Left cardiac atrium (tissue), 4 donors: ENCODE measurements around the gene PLA2G6. TPM values are rescaled to one million over a fixed set of nuclear protein-coding genes. Genes with fewer than 3 reads are reported as not detected.
A peak's percentile ranks its signal among the peaks of the same experiment; 100 is the strongest.
"Not testable (repeated sequence)": the region's sequence is repeated elsewhere in the genome, so short reads cannot be mapped to it uniquely, and the experiment has no call there.

ENCODE experiments used
- ATAC-seq, 2 donors: fragments of 200-7000 bp; cut with Tn5 transposase; one replicate each; pipeline ENCODE4 v1.9.1; 2020; ENCODE audit warnings: mild to moderate bottlenecking in 2 of 2, moderate library complexity in 2 of 2
- DNase-seq: peaks from one replicate; pipeline ENCODE4 v3.0.0-alpha.2; 2020
- intact Hi-C, 2 donors: fragments of 100-400 bp; cut with DNase I; formaldehyde crosslinking; loops; one replicate each; pipeline versions ENCODE4 v1.14.1 to v1.15.1; 2022 to 2023
- total RNA-seq, 2 donors: library from RNA; stranded (reverse); fragmentation: NEBNext Ultra II Directional; extraction: Animal tissue kit (Norgen Biotek cat#: 25700); gene quantifications; one replicate each; pipeline ENCODE4 v1.2.1, GENCODE V29; 2021
- donor health status: DM: no; HTN: yes; CAD: no.
- donor health status: DM: no; HTN: yes; CAD: no; lungs with severe emphysema.
- donor health status: DM: yes; HTN: yes; CAD: no.
- donor health status: Dilated cardiomyopathy.

PLA2G6 gene
- total RNA-seq, 2 donors from 2014 or later, result 14.3 to 21.1 TPM

DNA sequence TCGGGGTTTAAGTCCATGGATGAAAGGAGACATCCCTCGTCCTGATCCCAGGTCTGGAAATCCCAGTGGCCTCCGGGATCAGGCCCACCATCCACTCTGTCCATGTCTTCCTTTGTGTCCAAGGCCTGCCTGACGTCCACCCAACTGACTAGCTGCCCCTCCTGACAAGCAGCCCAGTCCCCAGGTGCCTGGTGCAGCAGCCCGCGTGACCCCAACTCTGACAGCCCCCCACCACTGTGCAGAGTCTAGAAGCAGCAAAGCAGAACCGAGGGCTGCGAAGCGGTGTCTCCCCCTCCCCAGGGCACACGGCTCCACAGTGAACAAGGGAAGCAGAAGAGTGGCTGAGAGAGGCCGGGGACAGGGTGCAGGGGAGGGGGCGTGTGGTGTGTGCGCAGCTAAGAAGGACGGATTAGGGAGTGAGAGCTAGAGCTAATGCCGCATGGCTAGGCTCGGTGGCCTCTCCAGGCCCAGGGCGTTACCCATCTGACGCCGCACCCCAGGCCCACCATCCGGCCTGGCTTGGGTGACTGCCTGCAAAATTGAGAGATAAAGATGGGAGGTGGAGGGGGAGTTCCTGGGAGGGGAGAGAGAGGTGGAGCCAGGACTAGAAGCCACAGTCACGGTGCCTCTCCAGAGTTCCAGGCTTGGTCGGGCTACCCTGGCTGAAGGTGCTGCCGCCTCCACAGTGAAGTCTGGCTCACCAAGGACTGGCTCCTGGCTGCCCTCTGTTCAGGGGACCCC lies 54.5 kb downstream of the PLA2G6 start:
- ATAC-seq, result no peak
- intact Hi-C loops, result no loop called here
- no peak for DNase-seq

DNA sequence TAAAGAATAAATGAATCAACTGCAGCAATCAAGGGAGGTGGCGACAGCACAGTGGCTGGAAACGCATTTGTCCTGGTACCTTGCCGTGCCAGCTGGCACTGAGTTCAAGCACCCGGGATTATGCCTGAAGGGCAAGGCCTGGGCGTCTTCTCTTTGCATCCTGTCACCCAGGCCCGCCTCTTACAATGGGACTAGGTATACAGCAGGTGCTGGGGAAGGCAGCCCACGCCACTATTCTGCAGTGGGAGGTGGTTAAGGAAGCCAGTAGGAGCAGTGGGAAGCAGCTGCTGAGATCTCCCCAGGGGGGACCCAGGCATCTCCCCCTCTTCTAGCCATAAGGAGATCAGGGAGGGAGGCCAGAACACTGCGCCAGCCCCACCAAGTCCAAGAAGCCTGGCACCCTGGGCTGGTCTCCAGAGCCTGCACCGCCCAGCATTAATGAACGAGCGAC lies 55.9 kb downstream of the PLA2G6 start:
- DNase-seq, result no peak
- ATAC-seq, result peak in 1 of 2 donors; percentile 62
- intact Hi-C loops, result no loop called here

DNA sequence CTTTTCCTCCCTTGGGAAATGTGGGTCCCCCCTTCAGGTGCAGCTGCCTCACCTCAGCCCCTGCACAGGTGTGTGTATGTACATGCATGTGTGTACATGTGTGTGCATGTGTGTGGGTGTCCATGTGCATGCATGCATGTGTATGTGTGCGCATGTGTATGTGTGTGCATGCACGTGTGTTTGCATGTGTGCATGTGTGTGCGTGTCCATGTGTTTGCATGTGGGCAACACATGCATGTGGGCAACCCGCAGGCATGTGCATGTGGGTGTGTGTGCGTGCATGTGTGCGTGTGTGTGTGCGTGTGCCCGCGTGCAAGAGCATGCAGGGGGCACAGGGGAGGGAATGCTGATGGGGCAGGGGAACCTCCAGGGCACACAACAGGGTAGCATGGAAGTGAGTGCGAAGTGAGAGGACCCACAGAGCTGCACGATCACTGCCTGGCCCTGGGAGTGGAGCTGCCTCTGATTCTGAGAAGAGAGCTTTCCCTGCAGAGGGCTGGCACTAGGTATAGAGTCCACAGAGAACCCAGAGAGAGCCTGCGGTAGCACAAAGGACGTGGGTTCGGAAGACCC lies 56.5 kb downstream of the PLA2G6 start:
- intact Hi-C loops, result no loop called here
- no peak for ATAC-seq

DNA sequence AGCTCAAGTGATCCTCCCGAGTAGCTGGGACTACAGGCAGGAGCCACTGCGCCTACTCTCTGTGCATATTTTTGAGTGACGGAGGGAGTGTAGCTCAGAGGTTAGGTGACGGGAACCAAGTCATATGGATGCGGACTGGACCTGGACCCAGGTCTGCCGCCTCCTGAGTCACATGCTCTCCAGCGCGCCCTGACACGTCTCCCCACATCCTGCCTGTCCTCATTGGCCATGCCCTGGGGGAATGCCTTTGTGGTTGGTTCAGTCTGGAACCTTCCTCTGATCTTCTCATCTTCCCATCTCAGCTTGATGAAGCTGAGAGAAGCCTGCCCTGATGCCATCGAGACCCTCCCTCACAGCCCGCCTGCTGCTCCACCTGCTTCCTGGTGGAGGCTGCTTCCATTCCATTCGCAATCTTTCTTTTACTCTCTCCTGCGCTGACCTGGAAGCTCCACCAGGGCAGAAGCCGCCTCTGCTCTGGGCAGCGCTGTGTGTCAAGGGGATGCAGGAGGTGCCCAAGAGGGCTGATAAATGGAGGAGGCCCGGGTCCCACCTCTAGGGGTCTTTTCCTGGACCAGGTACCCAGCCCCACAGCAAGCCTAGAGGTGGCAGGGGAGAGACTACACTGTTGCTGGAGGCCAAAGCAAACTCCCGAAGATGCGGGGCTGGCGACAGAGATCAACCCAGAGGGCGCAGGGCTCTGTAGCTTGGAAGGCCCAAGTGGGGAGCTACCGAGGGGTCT lies 57.2 kb downstream of the PLA2G6 start:
- intact Hi-C loops, result no loop called here
- no peak for ATAC-seq
- no peak for DNase-seq

More for the DNA sequence above, 56.5 kb downstream of the PLA2G6 start:
- DNase-seq, result no peak

GRCh38 chr22:38122616-38123015 lies 59.0 kb downstream of the PLA2G6 start:
- ATAC-seq, result no peak
- intact Hi-C loops, result no loop called here
- no peak for DNase-seq

GRCh38 chr22:38120359-38121110 lies 61.1 kb downstream of the PLA2G6 start:
- DNase-seq (no peak), ATAC-seq (no peak)
- intact Hi-C loops, result no loop called here

DNA sequence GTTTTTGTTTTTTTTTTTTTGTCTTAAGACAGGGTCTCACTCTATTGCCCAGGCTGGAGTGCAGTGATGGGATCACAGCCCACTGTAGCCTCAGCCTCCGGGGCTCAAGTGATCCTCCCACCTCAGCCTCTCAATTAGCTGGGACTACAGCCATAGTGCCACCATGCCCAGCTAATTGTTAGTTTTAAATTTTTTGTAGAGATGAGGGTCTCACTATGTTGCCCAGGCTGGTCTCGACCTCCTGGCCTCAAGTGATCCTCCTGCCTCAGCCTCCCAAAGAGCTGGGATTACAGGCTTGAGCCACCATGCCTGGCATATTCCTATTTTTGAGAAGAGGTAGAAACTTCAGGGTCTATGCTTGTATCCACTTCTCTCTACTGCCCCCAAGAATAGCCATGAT lies 62.9 kb downstream of the PLA2G6 start:
- intact Hi-C loops, result loop anchor here (10.0 kb wide), 4 partner anchors 46 to 186 kb away; partner anchors contain the start of gene MAFF (in 1 of the 2)
- not testable (repeated sequence) for DNase-seq, ATAC-seq

GRCh38 chr22:38118182-38118581 lies 63.4 kb downstream of the PLA2G6 start:
- ATAC-seq (no peak), DNase-seq (no peak)
- intact Hi-C loops, result loop anchor here (10.0 kb wide), 4 partner anchors 47 to 187 kb away; partner anchors contain the start of gene MAFF (in 1 of the 2)

GRCh38 chr22:38117556-38117955 lies 64.1 kb downstream of the PLA2G6 start:
- not testable (repeated sequence) for ATAC-seq, DNase-seq
- intact Hi-C loops, result loop anchor here (10.0 kb wide), 4 partner anchors 47 to 187 kb away; partner anchors contain the start of gene MAFF (in 1 of the 2)

GRCh38 chr22:38115423-38116205 lies 66.0 kb downstream of the PLA2G6 start:
- ATAC-seq (no peak), DNase-seq (no peak)
- intact Hi-C loops, result loop anchor here (10.0 kb wide), 4 partner anchors 49 to 189 kb away; partner anchors contain the start of gene MAFF (in 1 of the 2)

DNA sequence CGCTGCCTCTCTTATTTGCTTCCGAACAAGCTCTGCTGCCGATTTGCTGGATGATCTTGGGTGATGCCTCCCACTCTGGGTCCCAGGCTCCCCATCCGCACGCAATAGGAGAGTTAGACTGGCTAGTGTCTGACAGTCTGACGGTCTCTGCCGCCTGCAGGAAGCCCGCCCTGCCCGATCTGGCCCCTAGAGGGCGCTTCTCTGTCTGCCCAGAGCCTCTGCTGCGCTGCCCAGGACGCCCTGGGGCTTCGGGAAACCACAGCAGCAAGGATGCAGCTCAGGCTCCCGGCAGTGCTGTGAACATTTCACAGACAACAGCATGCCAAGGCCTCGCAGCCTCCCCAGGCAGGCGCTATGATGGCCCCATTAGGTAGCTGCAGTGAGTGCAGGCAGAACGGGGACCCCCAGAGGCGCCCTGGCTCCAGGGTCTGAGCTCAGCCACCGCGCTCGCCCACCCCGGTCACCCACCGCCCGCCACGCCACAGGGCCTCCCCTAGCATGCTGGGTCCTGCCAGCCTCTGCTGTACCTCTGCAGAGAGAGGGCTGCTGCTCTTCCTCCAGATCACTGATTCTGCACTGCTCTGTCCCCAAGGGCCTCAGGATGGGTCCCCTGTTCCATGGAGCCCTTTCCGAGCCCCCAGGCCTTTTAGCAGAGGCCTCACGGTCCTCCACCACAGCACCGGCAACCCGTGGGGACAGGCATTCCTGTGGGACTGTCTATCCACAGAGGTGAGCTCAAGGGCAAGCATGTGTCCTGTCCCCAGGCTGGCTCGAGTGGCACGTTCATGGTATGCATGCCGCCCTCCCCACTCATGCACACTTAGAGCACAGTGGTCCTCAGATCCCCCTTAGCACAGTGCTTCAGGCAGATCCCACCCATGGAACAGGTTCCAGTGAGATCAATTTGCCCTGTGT lies 66.9 kb downstream of the PLA2G6 start:
- DNase-seq, result peak; percentile 88
- intact Hi-C loops, result loop anchor here (10.0 kb wide), 4 partner anchors 50 to 190 kb away; partner anchors contain the start of gene MAFF (in 1 of the 2)
- peak; percentile 93 to 95 for ATAC-seq

GRCh38 chr22:38112381-38112780 lies 69.2 kb downstream of the PLA2G6 start:
- ATAC-seq, result no peak
- no peak for DNase-seq
- intact Hi-C loops, result loop anchor here (10.0 kb wide), 4 partner anchors 52 to 192 kb away; partner anchors contain the start of gene MAFF (in 1 of the 2)

DNA sequence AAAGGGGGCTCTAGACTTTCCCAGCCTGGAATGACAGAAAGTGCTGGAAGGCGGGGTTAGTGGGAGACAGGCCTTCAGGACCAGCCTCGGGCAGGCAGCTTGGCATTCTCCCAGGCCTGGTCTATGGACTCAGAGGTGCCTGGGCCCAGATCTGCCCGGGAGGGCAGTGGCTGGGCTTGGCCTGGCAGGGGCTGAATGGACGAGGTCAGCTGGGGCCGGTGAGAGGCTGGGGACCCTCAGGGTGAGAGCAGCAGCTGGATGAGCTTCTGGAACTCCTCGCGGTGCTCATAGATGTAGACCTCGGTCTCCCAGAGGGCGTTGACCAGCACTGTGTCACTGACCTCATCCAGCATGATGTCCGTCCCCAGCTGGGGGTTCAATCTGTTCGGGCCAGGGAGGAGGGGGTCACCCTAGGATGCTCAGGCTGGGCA lies 69.7 kb downstream of the PLA2G6 start:
- intact Hi-C loops, result loop anchor here (10.0 kb wide), 4 partner anchors 53 to 193 kb away; partner anchors contain the start of gene MAFF (in 1 of the 2)
- no peak for DNase-seq
- no peak for ATAC-seq

DNA sequence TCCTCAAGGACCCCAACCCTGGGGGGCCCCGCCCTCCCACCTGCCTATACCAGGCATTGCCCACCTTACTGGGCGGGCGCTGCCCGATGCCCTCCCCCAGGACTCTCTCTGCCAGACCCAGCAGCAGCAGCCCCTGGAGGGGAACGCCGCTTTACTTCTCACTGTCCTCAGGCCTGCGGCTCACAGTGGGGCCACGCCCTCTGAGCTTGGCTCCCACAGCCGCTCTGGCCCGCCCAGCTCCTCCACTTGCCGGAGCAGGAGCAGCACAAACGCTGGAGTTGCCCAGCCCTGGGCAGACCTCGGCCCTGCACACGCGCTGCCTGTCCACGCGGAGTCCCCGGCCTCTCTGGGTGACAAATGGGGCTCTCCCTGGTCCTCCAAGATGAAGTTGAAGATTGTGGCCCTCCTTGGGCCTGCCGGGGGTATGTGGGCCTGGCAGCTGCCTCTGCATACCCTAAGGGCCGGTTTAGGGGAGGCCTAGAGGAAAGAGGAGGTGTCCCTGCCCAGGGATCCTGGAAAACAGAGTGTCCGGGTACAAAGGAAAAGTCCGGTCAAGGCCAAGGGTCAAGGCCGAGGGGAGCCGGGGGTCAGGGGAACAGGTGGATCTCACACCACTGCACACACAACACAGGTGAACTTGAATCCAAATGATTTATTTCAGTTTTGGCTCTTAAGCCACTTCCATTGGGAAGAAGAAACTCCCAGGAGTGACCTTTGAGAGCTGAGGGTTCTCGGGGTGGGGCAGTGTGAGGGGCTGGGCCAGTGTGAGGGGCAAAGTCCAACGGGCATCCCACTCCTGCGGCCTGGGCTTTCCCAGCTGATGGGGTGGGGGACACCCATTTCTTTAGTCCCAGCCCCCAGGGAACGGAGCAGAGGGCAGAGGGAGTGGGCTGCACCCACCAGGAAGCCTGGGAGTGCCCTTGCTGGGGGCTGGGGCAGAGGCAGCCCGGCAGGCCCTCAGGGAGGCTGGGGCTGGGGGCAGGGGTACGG lies 70.5 kb downstream of the PLA2G6 start:
- intact Hi-C loops, result loop anchor here (10.0 kb wide), 4 partner anchors 54 to 194 kb away; partner anchors contain the start of gene MAFF (in 1 of the 2)
- ATAC-seq (no peak), DNase-seq (no peak)

DNA sequence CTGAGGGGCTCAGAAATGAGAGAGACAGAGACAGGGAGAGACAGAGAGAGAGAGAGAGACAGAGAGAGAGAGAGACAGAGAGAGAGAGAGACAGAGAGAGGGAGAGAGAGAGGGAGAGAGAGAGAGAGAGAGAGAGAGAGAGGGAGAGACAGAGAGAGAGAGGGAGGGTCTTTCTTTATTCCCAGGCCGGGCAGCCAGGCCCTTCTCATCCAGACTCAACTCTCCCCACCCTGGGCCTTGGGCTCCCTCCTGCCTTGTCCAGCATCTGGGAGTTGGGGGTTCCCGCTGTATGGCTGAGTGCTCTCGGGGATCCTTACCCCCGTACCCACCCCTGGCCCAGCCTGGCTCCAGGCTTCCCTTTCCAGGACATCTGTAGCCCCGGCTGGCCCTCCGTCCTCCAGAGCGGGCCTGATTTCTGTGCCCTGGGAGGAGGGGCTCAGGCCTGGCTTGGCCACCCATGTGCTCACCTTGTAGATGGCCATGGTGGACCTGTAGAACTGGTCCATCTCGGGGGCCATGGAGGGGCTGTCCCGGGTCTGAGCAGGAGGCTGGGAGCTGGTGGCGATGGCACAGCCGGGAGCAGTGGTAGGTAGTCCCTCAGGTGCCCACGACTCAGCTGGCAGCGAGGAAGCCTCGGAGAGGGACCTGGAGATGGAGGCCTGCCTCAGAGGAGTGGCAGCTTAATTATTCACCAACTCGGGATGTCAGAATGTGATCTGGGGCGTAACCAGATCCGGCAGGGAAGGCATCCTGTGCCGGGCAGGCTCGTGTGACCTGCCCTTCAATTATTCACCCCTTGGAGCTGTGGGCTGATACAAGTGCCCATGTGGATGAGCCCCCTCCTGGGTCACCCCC lies 71.4 kb downstream of the PLA2G6 start, which contains the start of gene BAIAP2L2:
BAIAP2L2 (minus strand) TSS at position 677 of the 855 bp plus-strand sequence; CDS start at position 518, 159 bp downstream.
- no peak for DNase-seq
- ATAC-seq, result no peak
- intact Hi-C loops, result loop anchor here (10.0 kb wide), 4 partner anchors 55 to 195 kb away; partner anchors contain the start of gene MAFF (in 1 of the 2)
